Activated T-cell treated with anti-CD3 and anti-CD28 coated beads for 4 hours (primary cell): ENCODE measurements around the gene L3MBTL4.
"Not testable (repeated sequence)": the region's sequence is repeated elsewhere in the genome, so short reads cannot be mapped to it uniquely, and the experiment has no call there.

Source experiments
- DNase-seq: peaks from one replicate; pipeline ENCODE4 v3.0.0-alpha.2; 2020

Gene L3MBTL4

DNA sequence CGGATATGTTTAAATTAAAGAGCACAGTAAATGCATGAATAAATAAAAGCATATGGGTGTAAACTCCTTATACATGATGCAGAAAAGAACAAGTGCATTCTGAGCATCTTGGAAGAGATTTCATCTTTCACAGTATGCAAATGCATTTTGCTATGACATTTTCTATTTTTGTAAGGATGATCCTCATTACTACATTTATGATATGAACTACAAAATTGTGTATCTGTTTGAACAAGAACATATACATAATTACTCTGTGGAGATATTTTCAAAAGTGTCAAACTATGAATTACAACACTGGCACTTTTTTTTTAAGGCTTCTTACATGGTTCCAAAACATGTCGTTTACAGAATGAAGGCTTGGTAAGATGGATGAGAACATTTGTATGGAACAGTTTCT is 335.3 kb downstream of the L3MBTL4 start:
- no peak for DNase-seq

DNA sequence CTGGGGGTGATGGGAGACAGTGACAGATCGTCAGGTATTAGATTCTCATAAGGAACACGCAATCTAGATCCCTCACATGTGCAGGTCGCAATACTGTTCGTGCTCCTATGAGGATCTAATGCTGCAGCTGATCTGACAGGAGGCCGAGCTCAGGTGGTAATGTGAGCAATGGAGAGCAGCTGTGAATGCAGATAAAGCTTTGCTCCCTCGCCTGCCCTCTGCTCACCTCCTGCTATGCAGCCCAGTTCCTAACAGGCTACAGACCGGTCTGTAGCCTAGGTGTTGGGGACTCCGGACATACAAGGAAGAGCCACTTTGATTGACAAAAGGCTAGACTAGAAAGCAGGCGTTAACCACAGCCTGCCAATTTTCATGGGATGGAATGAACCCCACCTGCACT is 335.8 kb downstream of the L3MBTL4 start:
- DNase-seq, result no peak

DNA sequence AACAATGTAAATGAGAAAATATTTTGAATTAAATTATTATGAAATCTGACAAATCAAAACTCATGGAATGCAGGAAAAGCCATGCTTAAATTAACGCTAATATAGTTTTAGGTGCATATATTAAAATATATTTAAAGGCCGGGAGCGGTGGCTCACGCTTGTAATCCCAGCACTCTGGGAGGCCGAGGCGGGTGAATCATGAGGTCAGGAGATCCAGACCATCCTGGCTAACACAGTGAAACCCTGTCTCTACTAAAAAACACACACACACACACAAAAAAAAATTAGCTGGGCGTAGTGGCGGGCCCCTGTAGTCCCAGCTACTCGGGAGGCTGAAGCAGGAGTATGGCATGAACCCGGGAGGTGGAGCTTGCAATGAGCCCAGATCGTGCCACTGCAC is 342.3 kb downstream of the L3MBTL4 start:
- not testable (repeated sequence) for DNase-seq

DNA sequence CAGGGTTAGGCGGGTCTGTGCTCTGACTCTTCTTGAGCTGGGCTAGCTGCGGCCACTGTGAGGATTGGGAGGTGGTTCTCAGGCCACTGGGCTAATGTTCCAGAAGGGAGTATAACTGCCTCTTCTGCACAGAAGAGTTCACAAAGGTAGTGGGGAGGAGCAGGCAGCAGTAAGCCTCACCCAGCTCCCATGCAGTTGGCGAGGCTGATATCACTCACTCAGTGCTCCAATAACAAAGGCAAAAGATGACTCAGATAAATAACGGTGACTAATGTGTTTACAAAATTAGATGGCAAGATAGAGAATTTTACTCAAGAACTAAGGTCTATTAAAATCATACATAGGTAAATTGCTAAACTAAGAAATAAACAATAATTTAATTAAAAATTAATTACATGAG is 345.2 kb downstream of the L3MBTL4 start:
- DNase-seq, result no peak

DNA sequence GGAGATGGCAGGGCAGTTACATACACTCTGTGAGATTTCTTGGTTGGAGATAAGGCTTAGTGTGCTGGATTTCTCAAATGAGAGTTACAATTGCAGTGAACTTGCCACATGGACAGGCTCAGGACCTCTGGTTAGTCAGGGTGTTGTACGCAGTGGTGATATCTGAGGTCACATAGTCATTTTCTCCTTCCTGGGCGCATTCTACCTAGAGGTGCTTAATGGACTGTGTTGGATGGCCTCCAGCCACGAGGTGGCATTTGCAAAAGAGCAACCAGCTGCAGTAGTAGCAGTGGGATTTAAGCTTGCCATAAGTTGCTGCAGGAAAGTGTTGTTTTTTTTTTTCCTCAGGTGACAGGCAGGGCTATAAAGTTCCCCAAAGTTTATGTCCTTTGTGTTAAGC is 345.6 kb downstream of the L3MBTL4 start:
- no peak for DNase-seq

DNA sequence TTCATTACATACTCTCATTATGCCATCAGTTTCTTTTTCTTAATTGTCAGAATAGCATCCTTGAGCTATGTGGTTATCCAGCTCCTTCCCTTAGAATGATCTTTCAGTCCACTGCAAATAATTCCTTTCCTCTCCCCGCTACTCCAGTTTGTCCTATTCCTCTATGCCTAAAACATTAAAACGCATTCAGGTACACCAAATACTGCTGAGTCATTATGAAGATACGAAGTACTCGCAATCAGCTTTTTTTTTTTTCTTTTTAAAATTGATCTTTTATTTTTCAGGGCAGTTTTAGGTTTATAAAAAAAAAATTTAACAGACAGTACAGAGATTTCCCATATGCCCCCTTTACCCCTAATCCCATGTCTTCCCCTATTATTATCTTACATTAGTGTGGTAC is 354.6 kb downstream of the L3MBTL4 start:
- DNase-seq, result no peak

DNA sequence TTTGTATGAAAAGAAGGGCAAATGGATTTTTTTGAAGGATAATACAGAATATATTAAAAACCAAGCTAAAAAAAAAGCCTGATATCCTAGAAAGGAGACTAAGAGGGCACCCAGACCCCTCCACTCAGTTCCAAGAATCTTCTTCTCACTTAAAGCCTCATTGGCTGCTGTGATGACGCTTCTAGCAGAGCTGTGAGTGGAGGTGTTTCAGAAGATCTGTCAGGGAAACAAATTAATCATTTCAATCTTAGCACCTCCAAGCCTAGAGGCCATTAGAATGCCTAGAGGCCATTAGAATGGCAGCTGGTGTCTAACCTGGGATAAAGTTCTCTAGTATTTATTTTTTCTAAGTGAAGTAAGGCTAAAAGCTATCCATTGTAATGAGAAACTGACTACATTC is 355.2 kb downstream of the L3MBTL4 start:
- DNase-seq, result no peak

DNA sequence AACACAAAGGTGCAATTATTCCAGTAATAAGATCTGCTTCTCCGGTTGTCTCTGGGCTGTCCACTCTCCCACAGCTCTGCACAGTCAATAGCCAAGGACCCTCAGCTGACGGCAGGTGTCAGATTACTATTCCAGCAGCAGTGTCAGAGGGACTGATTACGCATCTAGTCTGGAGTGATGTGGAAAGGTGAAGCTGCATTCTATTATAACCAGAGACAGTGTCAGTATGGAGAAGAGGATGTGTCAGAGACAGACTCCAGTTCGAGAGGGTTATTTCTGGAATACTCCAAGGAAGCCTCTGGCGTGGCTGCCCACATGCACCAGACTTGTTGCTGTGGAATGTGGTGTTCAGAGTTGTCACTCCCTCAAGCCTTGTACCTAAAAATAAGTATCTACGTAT is 355.8 kb downstream of the L3MBTL4 start:
- no peak for DNase-seq

DNA sequence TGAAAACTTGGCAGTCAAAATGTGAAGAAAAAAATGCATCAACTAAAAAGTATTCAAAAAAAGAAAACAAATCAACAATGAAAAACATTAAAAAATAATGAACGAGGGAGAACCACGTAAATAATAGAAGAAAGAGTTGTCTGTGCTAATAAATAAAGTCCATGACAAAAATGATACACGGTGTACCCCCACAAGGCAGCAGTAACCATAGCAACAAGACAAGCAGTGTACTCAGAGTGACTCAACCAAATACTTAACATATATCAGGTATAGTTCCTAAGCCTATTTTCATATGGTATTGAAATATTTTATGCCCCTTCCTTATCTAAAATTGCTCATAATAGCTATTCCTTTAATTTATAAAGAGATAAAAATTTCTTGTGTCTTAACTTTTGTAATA is 357.1 kb downstream of the L3MBTL4 start:
- DNase-seq, result no peak

DNA sequence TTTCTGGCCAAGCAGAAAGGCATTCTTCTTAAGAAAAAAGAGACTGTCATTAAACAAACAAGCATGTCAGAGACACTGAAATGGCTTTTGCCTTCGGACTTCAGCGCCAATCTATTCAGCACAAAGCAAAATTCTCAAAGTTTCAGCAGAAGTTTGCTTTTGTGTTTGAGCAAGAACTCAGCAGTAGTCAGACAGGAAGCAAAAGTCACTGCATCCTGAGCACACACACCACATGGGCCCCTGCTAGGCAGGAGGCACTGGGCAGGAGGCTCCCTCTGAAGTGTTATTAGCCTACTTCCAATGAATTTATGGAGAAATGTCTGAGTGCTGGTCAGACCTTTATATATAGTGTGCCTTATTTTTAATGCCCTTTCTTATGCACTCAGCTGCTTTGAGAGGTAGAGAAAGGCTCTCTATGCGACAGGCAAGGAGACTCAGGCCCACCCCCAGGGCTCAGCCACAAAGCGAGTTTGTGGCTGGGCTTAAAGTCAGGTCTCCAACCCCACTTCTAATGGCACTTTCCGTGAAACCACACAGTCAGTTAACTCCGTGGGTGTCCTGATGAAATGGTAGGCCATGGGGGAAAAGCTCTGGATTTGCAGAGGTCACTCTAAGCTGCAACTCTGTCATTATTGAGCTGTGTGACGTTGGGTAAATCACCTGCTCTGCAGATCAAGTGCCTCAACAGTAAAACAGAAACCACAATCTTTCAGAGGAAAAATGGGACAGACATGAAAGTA is 358.4 kb downstream of the L3MBTL4 start:
- DNase-seq, result no peak

DNA sequence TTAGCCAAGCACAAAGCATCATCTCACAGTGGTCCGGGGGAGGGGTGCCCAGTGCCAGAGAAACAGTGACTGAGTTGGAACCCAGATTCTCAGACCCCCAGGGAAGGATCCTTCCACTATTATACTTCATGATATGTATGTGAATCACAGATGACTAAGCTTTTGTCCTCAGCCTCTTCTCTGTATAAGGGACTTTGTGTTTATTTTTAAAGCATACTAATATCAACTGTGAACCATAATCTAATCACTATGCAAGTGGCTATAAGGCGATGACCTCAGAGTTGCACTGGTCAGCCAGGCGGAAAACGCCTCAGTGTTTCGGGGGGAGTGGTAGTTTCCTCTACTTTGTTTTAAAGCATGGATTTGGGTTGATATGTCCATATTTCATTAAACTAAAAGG is 359.0 kb downstream of the L3MBTL4 start:
- DNase-seq, result no peak

DNA sequence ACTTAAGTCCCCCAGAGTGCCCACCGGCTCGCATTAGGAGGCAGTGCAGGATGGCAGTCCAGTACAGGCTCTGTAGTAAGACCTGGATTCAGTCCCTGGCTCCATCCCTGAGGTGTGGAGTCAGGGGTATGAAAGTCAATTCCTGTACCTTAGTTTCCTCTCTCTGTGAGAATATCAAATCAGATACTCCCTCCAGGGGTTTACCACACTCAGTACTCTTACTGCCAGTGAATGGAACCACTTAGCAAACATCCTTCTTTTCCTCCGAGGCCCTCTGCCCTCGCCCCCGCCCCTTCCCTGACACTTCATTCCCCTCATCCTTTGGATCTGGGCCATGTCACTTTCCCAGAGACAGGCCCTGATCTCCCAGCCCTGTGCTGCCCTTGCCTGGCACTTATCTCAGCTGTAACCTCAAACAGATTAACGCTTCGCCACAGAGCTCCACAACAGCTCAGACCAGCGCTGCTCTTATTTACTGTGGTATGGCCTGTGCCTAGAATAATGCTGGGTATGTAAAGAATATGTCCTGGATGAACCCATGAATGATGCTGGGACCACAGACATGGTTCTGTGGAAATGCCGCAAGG is 360.4 kb downstream of the L3MBTL4 start:
- no peak for DNase-seq

DNA sequence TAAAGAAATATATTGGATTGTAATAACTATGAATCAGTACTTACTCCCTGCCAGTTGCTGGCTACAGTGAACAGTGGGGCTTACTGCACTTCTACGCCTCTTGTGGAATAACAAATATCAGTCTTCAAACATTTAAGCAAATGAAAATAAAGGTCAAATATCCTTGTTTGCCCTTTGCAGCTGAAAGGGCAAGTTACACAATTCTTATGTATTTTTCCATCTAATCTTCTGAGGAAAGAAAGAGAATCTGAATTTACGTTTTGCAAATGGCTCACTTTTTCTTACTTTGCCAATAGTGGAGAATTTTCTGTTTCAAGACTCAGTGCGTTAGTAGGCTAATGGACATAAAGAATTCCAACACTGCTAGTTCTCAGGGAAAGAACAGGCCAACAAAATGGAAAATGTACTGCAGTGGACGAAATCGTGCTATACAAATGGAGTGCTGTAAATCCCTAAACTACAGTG is 362.2 kb downstream of the L3MBTL4 start:
- no peak for DNase-seq

DNA sequence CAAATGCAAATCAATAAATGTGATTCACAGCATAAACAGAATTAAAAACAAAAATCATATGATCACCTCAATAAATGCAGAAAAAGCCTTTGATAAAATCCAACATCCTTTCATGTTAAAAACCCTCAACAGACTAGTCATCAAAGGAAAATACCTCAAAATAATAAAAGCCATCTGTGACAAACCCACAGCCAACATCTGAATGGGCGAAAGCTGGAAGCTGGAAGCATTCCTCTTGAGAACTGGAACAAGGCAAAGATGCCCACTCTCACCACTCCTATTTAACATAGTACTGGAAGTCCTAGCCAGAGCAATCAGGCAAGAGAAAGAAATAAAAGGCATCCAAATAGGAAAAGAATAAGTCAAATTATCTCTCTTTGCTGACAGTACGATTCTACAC is 367.1 kb downstream of the L3MBTL4 start:
- DNase-seq, result not testable (repeated sequence)

DNA sequence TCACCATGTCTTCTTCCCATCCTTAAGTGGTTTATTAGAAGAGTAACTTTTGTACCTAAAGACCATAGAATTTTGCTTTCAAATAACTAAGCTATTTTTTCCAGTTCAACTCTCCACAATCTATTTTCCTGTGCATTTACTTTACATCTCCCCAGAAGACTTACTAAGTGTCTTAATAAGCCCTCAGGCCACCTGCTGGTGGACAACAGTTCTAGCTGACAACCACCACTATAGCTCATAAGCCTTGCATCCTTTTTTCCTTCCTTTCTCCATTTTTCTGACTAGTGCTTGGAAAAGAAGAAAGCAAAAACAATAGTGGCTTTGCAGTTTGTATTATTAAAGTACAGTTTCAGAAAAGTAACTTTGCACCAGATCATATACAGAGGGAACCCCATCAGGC is 369.9 kb downstream of the L3MBTL4 start:
- no peak for DNase-seq

DNA sequence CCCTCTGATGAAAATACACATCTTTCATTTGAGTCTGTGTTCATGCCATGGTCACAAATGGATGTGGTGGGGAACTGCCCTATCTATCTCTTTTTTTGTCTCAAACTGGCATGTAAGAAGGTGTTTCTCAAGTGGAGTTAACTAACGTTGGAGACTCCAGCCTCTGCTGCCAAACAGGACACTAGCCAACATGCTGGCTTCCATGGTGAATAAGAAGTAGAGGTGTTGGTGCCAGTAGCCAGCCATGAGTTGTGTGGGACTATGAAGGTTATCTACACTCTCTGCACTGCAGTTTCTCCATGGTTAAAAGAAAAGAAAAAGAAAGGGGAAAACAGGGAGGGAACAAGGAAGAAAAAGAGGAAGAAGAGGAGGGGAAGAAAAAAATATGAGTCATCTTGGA is 370.4 kb downstream of the L3MBTL4 start:
- DNase-seq, result no peak

DNA sequence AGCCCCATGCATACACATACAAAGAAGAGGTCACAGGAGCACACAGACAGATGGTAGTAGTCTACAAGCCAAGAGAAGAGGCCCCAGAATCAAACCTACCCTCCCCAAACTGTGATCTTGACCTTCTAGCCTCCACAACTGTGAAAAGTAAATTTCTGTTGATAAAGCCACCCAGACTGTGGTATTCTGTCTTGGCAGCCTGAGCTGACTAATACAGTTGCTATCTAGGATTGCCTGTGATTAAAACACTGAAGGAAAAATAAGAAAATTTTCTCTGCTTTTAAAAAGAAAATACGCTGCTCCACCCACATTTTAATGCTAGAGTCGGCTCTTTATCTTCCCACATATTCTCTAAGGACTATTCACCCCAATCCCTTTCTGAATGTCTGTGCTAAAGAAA is 375.7 kb downstream of the L3MBTL4 start:
- no peak for DNase-seq

DNA sequence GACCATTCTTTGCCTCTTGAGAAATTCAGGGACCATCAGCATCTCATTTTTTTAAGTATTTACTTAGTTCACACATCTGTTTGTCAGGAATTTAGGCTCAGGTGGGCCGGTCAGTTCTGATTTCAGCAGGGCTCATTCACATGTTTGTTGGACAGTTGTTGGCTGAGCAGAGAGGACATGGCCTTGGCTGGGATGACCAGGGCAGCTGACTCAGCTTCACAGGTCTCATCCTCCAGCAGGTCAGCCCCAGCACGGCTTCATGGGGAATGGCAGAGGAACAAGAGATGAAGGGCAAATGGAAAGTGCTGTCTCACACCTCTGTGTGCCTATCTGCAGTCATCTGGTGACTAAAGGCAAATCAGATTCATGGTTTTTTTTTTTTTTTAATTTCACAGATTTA is 383.3 kb downstream of the L3MBTL4 start:
- DNase-seq, result no peak

DNA sequence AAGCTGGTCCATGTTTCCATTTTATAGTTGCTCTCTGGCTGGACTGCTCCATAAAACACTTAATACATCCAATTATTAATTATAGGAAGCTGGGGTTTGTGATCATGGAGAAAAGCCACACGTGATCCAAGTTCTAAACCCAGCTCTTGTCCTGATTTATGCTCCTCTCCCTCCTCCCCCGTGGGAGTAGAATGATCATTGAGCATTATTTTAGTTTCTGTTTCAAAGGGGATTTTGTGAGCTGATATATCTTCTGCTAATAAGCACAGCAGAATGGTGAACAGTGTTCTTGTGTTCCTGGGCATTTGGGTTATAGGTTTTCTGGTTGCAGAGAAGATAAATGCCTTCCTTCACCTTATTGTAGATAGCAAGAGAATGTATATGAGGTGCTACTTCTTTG is 383.7 kb downstream of the L3MBTL4 start:
- DNase-seq, result no peak

DNA sequence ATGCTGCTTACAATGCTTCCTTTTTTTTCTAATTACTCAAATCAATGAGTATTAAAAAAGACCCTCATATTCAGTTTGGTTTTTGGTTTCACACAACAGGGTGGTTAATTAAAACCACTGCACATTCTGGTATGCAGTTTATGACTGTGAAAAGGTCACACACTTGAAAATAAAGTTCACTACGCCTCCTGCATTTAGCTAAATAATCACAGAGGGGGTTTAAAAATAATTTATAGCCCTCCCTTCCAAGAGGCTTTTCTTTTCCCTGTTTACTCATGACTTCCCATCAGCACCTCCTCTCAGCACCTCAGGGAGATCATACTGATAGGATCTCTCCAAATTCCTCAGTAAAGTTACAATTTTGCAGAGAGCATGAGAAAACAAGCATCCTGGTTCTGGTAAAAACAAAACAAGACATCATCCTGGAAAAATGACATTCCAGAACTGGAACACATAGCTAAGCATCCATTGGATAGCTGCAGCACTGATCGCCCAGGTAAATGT is 389.9 kb downstream of the L3MBTL4 start:
- no peak for DNase-seq

DNA sequence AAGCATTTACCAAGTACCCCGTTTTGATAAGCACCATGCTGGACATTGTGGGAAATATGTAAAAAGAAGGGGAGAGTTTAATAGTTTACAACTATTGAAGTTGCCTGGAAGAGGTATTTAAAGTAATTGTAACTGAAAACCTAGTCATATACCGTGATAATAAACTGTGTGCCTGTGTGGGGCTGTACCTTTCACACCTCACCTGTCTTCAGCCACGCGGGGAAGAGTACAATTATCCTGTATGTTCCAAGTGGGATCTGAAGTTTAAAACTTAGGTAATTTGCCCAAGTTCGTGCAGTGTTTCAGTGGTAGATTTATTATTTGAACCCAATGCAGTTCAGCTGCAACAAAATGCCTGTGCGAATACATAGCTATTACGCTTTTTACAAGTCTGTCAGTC is 391.2 kb downstream of the L3MBTL4 start:
- DNase-seq, result no peak

DNA sequence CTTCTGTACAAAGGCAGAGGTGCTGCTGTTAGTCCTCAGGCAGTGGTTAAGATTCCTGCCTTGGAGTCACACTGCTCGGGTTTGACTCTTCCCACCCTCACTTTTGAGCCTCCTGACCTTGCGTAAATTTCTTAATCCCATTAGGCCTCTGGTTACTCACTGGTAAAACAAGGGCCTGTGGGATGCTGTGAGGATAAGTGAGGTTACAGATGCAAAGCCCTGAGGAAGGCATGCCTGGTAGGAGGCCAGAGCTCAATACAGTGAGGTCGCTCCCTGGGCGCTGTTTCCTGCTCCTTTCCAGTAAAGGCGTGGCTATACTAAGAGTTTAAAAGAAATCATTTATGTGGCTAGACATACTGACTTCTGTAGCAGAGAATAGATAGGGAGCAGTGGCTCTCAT is 391.9 kb downstream of the L3MBTL4 start:
- no peak for DNase-seq

DNA sequence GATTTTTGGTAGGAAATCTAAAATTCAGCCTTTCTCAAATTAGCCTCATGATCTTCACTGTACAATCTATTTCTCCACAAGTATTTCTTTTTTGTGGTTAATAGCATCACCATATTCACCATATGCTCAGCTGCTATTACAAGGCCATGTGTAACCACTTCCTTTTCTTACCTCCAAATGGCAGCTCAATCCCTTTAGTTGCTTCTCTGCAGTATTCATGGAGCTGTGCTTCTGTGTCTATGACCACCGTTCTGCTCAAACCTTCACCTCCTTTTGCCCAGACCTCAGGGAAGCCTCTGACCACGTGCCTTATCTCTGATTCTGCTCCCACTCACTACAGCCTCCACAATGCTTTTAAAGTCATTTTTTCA is 392.7 kb downstream of the L3MBTL4 start:
- DNase-seq, result no peak

DNA sequence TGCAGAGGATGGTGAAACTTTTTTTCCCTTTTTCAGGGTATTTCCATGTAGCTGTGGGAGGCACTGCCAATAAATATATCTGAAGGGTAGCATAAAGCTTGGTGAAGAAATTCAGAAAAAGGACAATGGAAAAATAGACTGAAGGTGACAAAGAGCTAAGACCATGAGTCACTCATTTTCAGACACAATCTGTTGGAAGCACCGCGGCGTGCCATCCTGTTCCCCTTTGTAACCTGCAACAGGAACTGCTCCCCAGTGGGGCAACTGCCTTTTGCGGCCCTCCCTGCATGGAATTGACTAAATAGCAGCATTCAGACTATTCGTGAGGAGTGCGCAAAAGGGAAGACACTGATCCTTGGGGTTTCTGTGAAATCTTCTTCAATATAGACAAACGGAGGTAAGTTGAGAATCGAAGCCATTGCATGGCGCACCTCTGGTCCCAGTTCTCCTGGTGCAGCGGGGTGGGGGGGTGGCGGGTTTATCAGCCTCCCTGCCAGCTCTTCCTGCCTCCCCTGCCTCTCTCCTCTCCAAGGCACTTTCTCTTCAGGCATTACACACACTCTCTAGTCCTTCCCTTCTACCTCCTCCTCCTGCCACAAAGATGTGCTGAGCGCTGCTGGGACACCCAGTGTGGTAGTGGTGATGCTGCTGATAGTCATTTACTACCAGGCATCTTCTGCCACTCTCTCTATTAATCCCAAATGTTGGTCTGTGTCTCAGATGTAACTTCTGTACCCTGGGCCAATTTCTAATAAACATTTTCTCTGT is 393.2 kb downstream of the L3MBTL4 start:
- no peak for DNase-seq
